MM.1S (cell line): ENCODE results near the gene TMEM242.

Experiments used
- DNase-seq: peaks from one replicate; pipeline ENCODE4 v3.0.0-alpha.2; 2015
- H2AFZ ChIP-seq: fragments of 300-600 bp; sonication (generic); 2 replicates; pipeline ENCODE4 v1.6.0; 2016; ENCODE audit warnings: antibody characterized with exemption, low read length
- H3F3A ChIP-seq: fragments of 300-600 bp; sonication (generic); 2 replicates; pipeline ENCODE4 v1.6.1; 2016; ENCODE audit warnings: mild to moderate bottlenecking, antibody characterized with exemption, low read length, moderate library complexity, mixed read lengths; ENCODE audit not compliant: insufficient read depth
- H3K27ac ChIP-seq: fragments of 300-600 bp; sonication (generic); 2 replicates; pipeline ENCODE4 v1.5.1; 2016; ENCODE audit warnings: mild to moderate bottlenecking, low read length
- H3K27me3 ChIP-seq: fragments of 300-600 bp; sonication (generic); replicated peaks from 2 replicates; pipeline ENCODE4 v1.6.0; 2016; ENCODE audit warnings: low read length; ENCODE audit not compliant: insufficient read depth
- H3K36me3 ChIP-seq: fragments of 300-600 bp; sonication (generic); replicated peaks from 2 replicates; pipeline ENCODE4 v1.6.1; 2016; ENCODE audit warnings: mild to moderate bottlenecking, low read length, mixed read lengths; ENCODE audit not compliant: insufficient read depth
- H3K4me1 ChIP-seq: fragments of 300-600 bp; sonication (generic); 2 replicates; pipeline ENCODE4 v1.6.1; 2016; ENCODE audit warnings: low read length, mixed read lengths
- H3K4me2 ChIP-seq: fragments of 300-600 bp; sonication (generic); 2 replicates; pipeline ENCODE4 v1.6.0; 2016; ENCODE audit warnings: low read depth, low read length
- H3K4me3 ChIP-seq: fragments of 300-600 bp; sonication (generic); 2 replicates; pipeline ENCODE4 v1.5.1; 2016; ENCODE audit warnings: low read length, mixed read lengths
- H3K79me2 ChIP-seq: fragments of 300-600 bp; sonication (generic); 2 replicates; pipeline ENCODE4 v1.6.1; 2016; ENCODE audit warnings: mixed run types, low read length, mixed read lengths
- H3K9ac ChIP-seq: fragments of 300-600 bp; sonication (generic); 2 replicates; pipeline ENCODE4 v1.6.1; 2016; ENCODE audit warnings: low read length, mixed read lengths
- H3K9me2 ChIP-seq: fragments of 300-600 bp; sonication (generic); replicated peaks from 2 replicates; pipeline ENCODE4 v1.6.1; 2016; ENCODE audit warnings: mild to moderate bottlenecking, low read length, mixed read lengths; ENCODE audit not compliant: insufficient read depth
- H3K9me3 ChIP-seq: fragments of 300-600 bp; sonication (generic); replicated peaks from 2 replicates; pipeline ENCODE4 v1.6.1; 2016; ENCODE audit warnings: mild to moderate bottlenecking, low read length, mixed read lengths; ENCODE audit not compliant: insufficient read depth
- H4K20me1 ChIP-seq: fragments of 300-600 bp; sonication (generic); 2 replicates; pipeline ENCODE4 v1.6.1; 2016; ENCODE audit warnings: mild to moderate bottlenecking, low read length, moderate library complexity, mixed read lengths; ENCODE audit not compliant: insufficient read depth
- EZH2 ChIP-seq: fragments of 300-600 bp; sonication (generic); optimal IDR thresholded peaks from 2 replicates; pipeline ENCODE3; 2017; ENCODE audit warnings: low read depth, mild to moderate bottlenecking, antibody characterized with exemption, low read length, mixed read lengths
- EZH2phosphoT487 ChIP-seq: fragments of 300-600 bp; sonication (generic); IDR thresholded peaks from 2 replicates; pipeline ENCODE4 v1.6.1; 2018; ENCODE audit warnings: antibody characterized with exemption, low read length
- TF ChIP-seq, protein P1 (sequence below): fragments of 300-600 bp; sonication (generic); IDR thresholded peaks from 2 replicates; pipeline ENCODE4 v1.5.1; 2016; ENCODE audit warnings: antibody characterized with exemption, low read length, mixed read lengths

The TMEM242 gene

DNA sequence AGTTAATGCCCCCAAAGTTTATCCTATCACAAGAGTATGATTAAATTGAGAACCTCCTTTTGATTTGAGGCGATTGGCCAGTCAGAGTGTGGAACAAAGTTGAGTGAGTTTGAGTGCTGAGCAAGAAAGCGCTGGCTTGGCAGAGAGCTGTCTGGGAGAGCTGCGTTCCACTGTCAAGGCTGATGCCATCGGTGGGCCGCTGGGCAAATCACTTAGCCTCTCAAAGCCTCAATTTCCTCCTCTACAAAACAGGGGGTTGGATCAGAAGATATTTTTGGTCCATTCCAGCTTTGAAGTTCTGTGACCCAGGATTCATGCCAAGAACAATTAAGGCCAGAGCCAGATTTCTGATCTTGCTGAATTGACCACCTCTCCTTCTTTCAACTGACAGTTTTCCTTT is 60.2 kb downstream of the TMEM242 start:
- H3K27me3 ChIP-seq: no peaks in the 10 kb centered on the region
- TF ChIP-seq EZH2phosphoT487: no peak
- H3F3A ChIP-seq: no peaks in the 10 kb centered on the region
- H3K4me1 ChIP-seq: no peaks in the 10 kb centered on the region
- no peaks in the 10 kb centered on the region for H3K79me2 ChIP-seq
- H3K27ac ChIP-seq: no peak overlapping the region
- no peak for DNase-seq
- H3K9me2 ChIP-seq: no peaks in the 10 kb centered on the region
- no peak overlapping the region for H3K4me2 ChIP-seq
- no peaks in the 10 kb centered on the region for H3K9me3 ChIP-seq
- H2AFZ ChIP-seq: no peak overlapping the region
- no peak overlapping the region for H3K9ac ChIP-seq
- H3K36me3 ChIP-seq: no peaks in the 10 kb centered on the region
- no peak overlapping the region for H3K4me3 ChIP-seq
- H4K20me1 ChIP-seq: no peaks in the 10 kb centered on the region

DNA sequence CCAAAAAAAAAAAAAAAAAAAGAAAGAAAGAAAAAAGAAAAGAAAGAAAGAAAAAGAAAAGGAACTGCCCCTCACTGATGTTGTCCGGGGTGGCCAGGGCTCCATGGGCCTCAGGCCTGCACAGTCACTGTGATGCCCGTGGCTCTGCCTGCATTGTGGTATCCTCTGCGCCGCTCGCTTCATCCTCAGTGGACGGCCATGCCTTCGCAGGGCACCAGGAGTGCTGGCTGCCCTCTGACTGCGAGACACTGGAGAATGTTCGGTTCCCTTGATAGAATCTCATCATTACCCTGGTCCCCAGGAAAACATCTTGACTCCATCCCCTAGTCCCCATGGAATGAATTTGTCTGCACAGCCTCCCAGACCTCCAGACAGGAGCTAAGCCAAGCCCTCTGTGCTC is 61.7 kb downstream of the TMEM242 start:
- H2AFZ ChIP-seq: no peak overlapping the region
- no peaks in the 10 kb centered on the region for H3K27me3 ChIP-seq
- no peak for TF ChIP-seq EZH2phosphoT487
- TF ChIP-seq EZH2: no peak
- TF ChIP-seq, protein P1, sequence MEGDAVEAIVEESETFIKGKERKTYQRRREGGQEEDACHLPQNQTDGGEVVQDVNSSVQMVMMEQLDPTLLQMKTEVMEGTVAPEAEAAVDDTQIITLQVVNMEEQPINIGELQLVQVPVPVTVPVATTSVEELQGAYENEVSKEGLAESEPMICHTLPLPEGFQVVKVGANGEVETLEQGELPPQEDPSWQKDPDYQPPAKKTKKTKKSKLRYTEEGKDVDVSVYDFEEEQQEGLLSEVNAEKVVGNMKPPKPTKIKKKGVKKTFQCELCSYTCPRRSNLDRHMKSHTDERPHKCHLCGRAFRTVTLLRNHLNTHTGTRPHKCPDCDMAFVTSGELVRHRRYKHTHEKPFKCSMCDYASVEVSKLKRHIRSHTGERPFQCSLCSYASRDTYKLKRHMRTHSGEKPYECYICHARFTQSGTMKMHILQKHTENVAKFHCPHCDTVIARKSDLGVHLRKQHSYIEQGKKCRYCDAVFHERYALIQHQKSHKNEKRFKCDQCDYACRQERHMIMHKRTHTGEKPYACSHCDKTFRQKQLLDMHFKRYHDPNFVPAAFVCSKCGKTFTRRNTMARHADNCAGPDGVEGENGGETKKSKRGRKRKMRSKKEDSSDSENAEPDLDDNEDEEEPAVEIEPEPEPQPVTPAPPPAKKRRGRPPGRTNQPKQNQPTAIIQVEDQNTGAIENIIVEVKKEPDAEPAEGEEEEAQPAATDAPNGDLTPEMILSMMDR: no peak

DNA sequence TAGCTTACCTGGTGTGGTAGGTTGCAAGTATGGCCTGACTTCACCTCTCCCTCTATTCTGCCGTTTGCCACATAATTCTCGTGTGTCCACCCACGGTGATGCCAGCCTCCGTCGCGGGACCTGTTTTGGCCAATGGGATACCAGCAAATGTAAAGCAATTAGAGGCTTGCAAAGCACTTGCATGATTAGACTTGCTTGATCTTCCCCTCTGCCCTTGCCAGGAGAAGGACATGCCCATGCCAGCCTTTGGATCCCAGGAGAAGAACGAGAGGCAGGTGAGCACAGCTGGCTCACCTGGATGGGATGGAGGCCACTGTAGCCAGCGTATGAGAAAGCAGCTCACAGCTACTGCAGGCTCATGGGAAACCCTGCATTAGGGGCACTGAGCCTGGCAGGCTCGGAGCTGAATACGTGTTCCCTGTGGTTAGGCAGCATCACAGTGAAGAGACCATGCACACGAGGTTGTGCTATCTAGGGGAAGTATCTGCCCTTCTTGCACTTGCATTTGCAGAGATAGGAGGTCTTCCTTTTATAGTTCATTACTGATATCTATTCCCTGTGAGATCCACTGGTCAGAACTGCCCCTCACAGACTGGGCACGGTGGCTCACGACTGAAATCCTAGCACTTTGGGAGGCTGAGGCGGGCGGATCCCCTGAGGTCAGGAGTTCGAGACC is 62.4 kb downstream of the TMEM242 start:
- Histone ChIP-seq H3K9me3 (no peaks in the 10 kb centered on the region), H3K9me2 (no peaks in the 10 kb centered on the region), H4K20me1 (no peaks in the 10 kb centered on the region), H3K27me3 (no peaks in the 10 kb centered on the region), H3K4me2 (no peak overlapping the region), H3K9ac (no peak overlapping the region), H2AFZ (no peak overlapping the region), H3F3A (no peaks in the 10 kb centered on the region), H3K79me2 (no peaks in the 10 kb centered on the region), H3K4me3 (no peak overlapping the region), H3K36me3 (no peaks in the 10 kb centered on the region), H3K4me1 (no peaks in the 10 kb centered on the region), H3K27ac (no peak overlapping the region)
- TF ChIP-seq EZH2 (no peak), EZH2phosphoT487 (no peak)
- TF ChIP-seq, protein P1: no peak
- DNase-seq: no peak

More for the DNA sequence above, 61.7 kb downstream of the TMEM242 start:
- Histone ChIP-seq H4K20me1 (no peaks in the 10 kb centered on the region), H3F3A (no peaks in the 10 kb centered on the region), H3K9me3 (no peaks in the 10 kb centered on the region), H3K79me2 (no peaks in the 10 kb centered on the region), H3K4me3 (no peak overlapping the region), H3K9ac (no peak overlapping the region), H3K4me2 (no peak overlapping the region), H3K4me1 (no peaks in the 10 kb centered on the region), H3K9me2 (no peaks in the 10 kb centered on the region), H3K36me3 (no peaks in the 10 kb centered on the region), H3K27ac (no peak overlapping the region)
- no peak for DNase-seq

DNA sequence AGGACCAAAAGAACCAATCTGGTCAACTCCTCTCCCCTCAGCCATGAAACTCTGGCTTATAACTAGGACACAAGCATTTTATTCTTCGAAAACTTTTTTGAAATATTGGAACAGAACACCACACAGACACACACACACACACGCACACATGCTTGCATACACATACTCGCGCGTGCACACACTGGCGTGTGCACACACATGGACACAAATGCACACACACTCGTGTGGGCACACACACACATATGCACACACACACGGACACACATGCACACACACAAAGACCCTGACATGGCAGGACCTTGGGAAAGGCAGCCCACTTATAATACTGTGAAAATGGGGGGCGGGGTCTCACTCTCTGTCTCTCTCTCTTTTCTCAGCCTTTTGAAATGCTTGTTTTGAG is 63.9 kb downstream of the TMEM242 start:
- H4K20me1 ChIP-seq: no peaks in the 10 kb centered on the region
- H3F3A ChIP-seq: no peaks in the 10 kb centered on the region
- DNase-seq: no peak

More for the DNA sequence above, 63.9 kb downstream of the TMEM242 start:
- H3K36me3 ChIP-seq: no peaks in the 10 kb centered on the region
- H3K27me3 ChIP-seq: no peaks in the 10 kb centered on the region
- TF ChIP-seq, protein P1: no peak
- TF ChIP-seq EZH2phosphoT487 (no peak), EZH2 (no peak)
- no peak overlapping the region for H2AFZ ChIP-seq
- no peaks in the 10 kb centered on the region for H3K9me3 ChIP-seq
- H3K27ac ChIP-seq: no peak overlapping the region
- no peaks in the 10 kb centered on the region for H3K4me1 ChIP-seq
- H3K4me3 ChIP-seq: no peak overlapping the region
- no peaks in the 10 kb centered on the region for H3K79me2 ChIP-seq
- no peak overlapping the region for H3K9ac ChIP-seq
- no peak overlapping the region for H3K4me2 ChIP-seq
- no peaks in the 10 kb centered on the region for H3K9me2 ChIP-seq
